ENCODE measurements around the gene CTSW.

DNA sequence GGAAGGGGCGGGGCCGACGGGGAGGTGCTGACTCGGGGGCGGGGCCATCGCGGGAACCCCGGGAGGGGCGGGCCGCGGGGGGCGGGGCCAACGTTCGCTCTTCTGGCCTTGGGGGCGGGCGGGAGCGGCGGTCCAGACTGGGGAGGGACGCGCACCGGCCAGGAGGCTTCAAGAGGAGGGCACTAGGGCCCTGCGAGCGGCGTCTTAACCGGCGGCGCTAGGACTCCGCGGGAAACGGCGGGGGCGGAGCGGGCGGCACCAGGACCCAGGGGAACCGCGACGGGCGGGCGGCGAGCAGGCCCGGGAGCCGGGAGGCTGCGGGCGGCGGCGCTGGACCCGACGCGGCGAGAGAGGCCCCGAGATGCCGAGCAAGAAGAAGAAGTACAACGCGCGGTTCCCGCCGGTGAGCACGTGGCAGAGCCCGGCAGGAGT is 39.5 kb downstream of the CTSW start, which contains the start of gene DRAP1:
- TF ChIP-seq, protein P1, sequence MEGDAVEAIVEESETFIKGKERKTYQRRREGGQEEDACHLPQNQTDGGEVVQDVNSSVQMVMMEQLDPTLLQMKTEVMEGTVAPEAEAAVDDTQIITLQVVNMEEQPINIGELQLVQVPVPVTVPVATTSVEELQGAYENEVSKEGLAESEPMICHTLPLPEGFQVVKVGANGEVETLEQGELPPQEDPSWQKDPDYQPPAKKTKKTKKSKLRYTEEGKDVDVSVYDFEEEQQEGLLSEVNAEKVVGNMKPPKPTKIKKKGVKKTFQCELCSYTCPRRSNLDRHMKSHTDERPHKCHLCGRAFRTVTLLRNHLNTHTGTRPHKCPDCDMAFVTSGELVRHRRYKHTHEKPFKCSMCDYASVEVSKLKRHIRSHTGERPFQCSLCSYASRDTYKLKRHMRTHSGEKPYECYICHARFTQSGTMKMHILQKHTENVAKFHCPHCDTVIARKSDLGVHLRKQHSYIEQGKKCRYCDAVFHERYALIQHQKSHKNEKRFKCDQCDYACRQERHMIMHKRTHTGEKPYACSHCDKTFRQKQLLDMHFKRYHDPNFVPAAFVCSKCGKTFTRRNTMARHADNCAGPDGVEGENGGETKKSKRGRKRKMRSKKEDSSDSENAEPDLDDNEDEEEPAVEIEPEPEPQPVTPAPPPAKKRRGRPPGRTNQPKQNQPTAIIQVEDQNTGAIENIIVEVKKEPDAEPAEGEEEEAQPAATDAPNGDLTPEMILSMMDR (IDR thresholded peaks at IDR 0.05) = no peak
- TF ChIP-seq ZFX (IDR thresholded peaks at IDR 0.05; ENCODE audit: borderline replicate concordance) = no peak
